ENCODE results near the gene SRP54. TPM values are rescaled to one million over a fixed set of nuclear protein-coding genes. Genes with fewer than 3 reads are reported as not detected.
A peak's percentile ranks its signal among the peaks of the same experiment; 100 is the strongest.
"Not testable (repeated sequence)": the region's sequence is repeated elsewhere in the genome, so short reads cannot be mapped to it uniquely, and the experiment has no call there.

The SRP54 gene
- total RNA-seq, 2 experiments from 2014 or later = 56.3 to 63.5 TPM

- peak overlapping the region; percentile 99 for H3K27ac Mint-ChIP-seq
- DNase-seq (no peak), ATAC-seq (no peak)
- CTCF ChIA-PET = interaction anchor here (0.8 to 2.2 kb wide), 7 partner anchors 12 to 371 kb away, joined by 3 to 13 read pairs (median 5); partner anchors contain the start of genes NFKBIA, PPP2R3C and PRORP
- H3K27me3 Mint-ChIP-seq = no peaks in the 10 kb centered on the region
- H3K36me3 Mint-ChIP-seq = peaks cover 4% of the 10 kb centered on the region
- H3K4me1 Mint-ChIP-seq = peaks cover 29% of the 10 kb centered on the region
- no peaks in the 10 kb centered on the region for H3K9me3 Mint-ChIP-seq (ENCODE audit: low read depth)
- peak overlapping the region; percentile 89 for H3K4me3 Mint-ChIP-seq
Observed at GRCh38 chr14:35044939-35045797, 62.4 kb downstream of the SRP54 start.

- H3K9me3 Mint-ChIP-seq (ENCODE audit: low read depth) = no peaks in the 10 kb centered on the region
- ATAC-seq = no peak
Observed at GRCh38 chr14:35045798-35046047, 62.9 kb downstream of the SRP54 start.

GRCh38 chr14:35046048-35046750 lies 63.4 kb downstream of the SRP54 start, which contains the start of gene FAM177A1:
Gene FAM177A1, plus strand, starts transcription at chr14:35046272. Its CDS starts 192 bp downstream, at chr14:35046464.
- Mint-ChIP-seq H3K27ac (peak within 1 kb of the TSS; percentile 99), H3K9me3 (ENCODE audit: low read depth) (no peaks in the 10 kb centered on the region), H3K4me1 (peaks cover 35% of the 10 kb centered on the region), H3K4me3 (peak within 1 kb of the TSS; percentile 89), H3K27me3 (no peaks in the 10 kb centered on the region), H3K36me3 (peaks cover 10% of the 10 kb centered on the region)
- ATAC-seq (peak; percentile 95), DNase-seq (peak; percentile 99)
- CTCF ChIA-PET = interaction anchor here (0.8 to 2.2 kb wide), 12 partner anchors 11 to 373 kb away, joined by 3 to 13 read pairs (median 3); partner anchors contain the start of genes NFKBIA, PPP2R3C, PRORP and SRP54

More at GRCh38 chr14:35045798-35046047, 62.9 kb downstream of the SRP54 start:
- Mint-ChIP-seq H3K4me3 (peak overlapping the region; percentile 89), H3K4me1 (peaks cover 34% of the 10 kb centered on the region), H3K27ac (peak overlapping the region; percentile 99), H3K36me3 (peaks cover 9% of the 10 kb centered on the region), H3K27me3 (no peaks in the 10 kb centered on the region)
- no peak for DNase-seq
- CTCF ChIA-PET = interaction anchor here (0.8 to 2.2 kb wide), 8 partner anchors 11 to 371 kb away, joined by 3 to 13 read pairs (median 4); partner anchors contain the start of genes NFKBIA, PPP2R3C, PRORP and SRP54

DNA sequence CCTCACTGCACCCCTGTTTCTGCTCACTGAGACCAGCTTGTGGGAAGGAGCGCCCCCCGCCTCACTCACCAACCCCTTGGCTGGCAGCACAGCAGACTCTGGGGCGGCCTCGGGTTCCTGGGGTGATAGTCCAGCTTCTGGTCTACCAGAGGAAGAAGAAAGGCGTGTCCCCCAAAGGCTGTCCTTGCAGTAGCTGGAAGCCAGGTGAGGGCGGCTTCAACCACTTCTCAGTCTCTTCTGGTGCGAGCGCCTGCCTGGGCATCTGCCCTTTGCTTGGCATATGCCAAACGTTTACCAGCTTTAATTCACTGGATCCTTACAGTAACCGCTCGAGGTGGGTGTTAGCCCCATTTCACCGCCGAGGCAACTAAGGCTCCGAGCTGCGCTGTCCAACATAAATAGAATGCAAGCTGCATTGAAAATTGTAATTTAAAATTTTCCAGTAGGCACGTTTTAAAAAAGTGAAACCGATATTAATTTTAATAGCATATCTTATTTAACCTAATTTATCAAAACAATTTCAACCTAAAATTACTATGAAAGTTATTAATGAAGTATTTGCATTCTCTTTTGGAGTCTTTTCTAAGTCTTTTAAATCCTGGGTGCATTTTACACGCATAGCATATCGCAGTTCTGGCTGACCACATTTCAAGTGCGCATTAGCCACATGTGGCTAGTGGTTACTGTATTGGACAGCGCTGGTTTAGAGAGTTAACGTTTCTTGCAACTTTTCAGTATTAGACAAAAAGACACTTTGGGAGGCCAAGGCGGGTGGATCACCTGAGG lies 64.2 kb downstream of the SRP54 start:
- peaks cover 10% of the 10 kb centered on the region for H3K36me3 Mint-ChIP-seq
- H3K27ac Mint-ChIP-seq = peak overlapping the region; percentile 99
- H3K27me3 Mint-ChIP-seq = no peaks in the 10 kb centered on the region
- ATAC-seq = peak; percentile 31
- DNase-seq = peak; percentile 76
- H3K4me1 Mint-ChIP-seq = peaks cover 35% of the 10 kb centered on the region
- CTCF ChIA-PET = interaction anchor here (0.7 to 2.2 kb wide), 11 partner anchors 18 to 374 kb away, joined by 3 to 13 read pairs (median 3); partner anchors contain the start of genes NFKBIA and SRP54
- H3K9me3 Mint-ChIP-seq (ENCODE audit: low read depth) = no peaks in the 10 kb centered on the region
- peak overlapping the region; percentile 89 for H3K4me3 Mint-ChIP-seq

GRCh38 chr14:35047976-35048513 lies 65.3 kb downstream of the SRP54 start:
- DNase-seq = no peak
- Mint-ChIP-seq H3K27me3 (no peaks in the 10 kb centered on the region), H3K4me3 (peak overlapping the region; percentile 89), H3K36me3 (peaks cover 10% of the 10 kb centered on the region), H3K9me3 (ENCODE audit: low read depth) (no peaks in the 10 kb centered on the region), H3K4me1 (peaks cover 35% of the 10 kb centered on the region), H3K27ac (peak overlapping the region; percentile 76)
- CTCF ChIA-PET = interaction anchor here (1.4 to 2.2 kb wide), 2 partner anchors 29 to 67 kb away, joined by 3 to 13 read pairs; no protein-coding TSS in a partner anchor
- no peak for ATAC-seq

- no peak overlapping the region for H3K27ac Mint-ChIP-seq
- H3K4me1 Mint-ChIP-seq = peaks cover 26% of the 10 kb centered on the region
- H3K36me3 Mint-ChIP-seq = peaks cover 14% of the 10 kb centered on the region
- H3K9me3 Mint-ChIP-seq (ENCODE audit: low read depth) = no peaks in the 10 kb centered on the region
- CTCF ChIA-PET = no interaction called here
- DNase-seq (no peak), ATAC-seq (no peak)
- H3K27me3 Mint-ChIP-seq = no peaks in the 10 kb centered on the region
- no peak overlapping the region for H3K4me3 Mint-ChIP-seq
Observed at GRCh38 chr14:35050652-35051051, 67.9 kb downstream of the SRP54 start.

GRCh38 chr14:35051796-35052195 lies 69.0 kb downstream of the SRP54 start:
- no peaks in the 10 kb centered on the region for H3K27me3 Mint-ChIP-seq
- no peak for ATAC-seq
- no peak overlapping the region for H3K4me3 Mint-ChIP-seq
- peaks cover 17% of the 10 kb centered on the region for H3K36me3 Mint-ChIP-seq
- peaks cover 27% of the 10 kb centered on the region for H3K4me1 Mint-ChIP-seq
- no peaks in the 10 kb centered on the region for H3K9me3 Mint-ChIP-seq (ENCODE audit: low read depth)
- DNase-seq = no peak
- H3K27ac Mint-ChIP-seq = no peak overlapping the region
- CTCF ChIA-PET = interaction anchor here (0.9 kb wide), 1 partner anchor 175 kb away, joined by 3 read pairs; no protein-coding TSS in a partner anchor

DNA sequence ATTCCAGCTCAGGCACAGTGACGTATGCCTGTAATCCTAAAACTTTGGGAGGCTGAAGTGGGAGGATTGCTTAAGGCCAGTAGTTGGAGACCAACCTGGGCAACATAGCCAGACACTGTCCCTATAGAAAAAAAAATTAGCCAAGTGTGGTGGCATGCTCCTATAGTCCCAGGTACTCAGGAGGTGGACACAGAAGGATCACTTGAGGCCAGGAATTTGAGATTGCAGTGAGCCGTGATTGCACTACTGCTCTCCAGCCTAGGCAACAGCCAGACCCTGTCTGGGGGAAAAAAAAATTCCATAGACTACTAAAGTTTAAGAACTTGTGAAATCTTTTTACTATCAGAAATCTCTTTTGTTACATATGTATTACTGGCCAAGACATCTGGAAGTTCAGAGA lies 69.8 kb downstream of the SRP54 start:
- Mint-ChIP-seq H3K4me1 (peaks cover 25% of the 10 kb centered on the region), H3K36me3 (peaks cover 18% of the 10 kb centered on the region), H3K9me3 (ENCODE audit: low read depth) (no peaks in the 10 kb centered on the region), H3K27me3 (no peaks in the 10 kb centered on the region), H3K27ac (no peak overlapping the region), H3K4me3 (no peak overlapping the region)
- ATAC-seq (no peak), DNase-seq (no peak)
- CTCF ChIA-PET = no interaction called here

- not testable (repeated sequence) for H3K27ac Mint-ChIP-seq; H3K4me3 Mint-ChIP-seq; ATAC-seq; DNase-seq; H3K9me3 Mint-ChIP-seq (ENCODE audit: low read depth); H3K27me3 Mint-ChIP-seq
- peaks cover 25% of the 10 kb centered on the region for H3K36me3 Mint-ChIP-seq
- peaks cover 12% of the 10 kb centered on the region for H3K4me1 Mint-ChIP-seq
- CTCF ChIA-PET = interaction anchor here (0.6 kb wide), 1 partner anchor 30 kb away, joined by 3 read pairs; no protein-coding TSS in a partner anchor
Observed at GRCh38 chr14:35061113-35061791, 78.5 kb downstream of the SRP54 start.

DNA sequence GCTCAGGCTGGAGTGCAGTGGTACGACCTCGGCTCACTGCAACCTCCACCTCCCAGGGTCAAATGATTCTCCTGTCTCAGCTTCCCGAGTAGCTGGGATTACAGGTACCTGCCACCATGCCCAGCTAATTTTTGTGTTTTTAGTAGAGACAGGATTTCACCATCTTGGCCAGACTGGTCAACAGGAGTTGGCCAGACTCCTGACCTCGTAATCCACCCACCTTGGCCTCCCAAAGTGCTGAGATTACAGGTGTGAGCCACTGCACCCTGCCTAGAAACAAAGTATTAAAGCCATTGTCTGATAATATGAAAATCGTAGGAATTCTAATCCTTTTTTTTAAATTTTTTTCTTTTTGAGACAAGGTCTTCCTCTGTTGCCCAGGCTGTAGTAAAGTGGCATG lies 82.9 kb downstream of the SRP54 start:
- H3K36me3 Mint-ChIP-seq = peaks cover 22% of the 10 kb centered on the region

DNA sequence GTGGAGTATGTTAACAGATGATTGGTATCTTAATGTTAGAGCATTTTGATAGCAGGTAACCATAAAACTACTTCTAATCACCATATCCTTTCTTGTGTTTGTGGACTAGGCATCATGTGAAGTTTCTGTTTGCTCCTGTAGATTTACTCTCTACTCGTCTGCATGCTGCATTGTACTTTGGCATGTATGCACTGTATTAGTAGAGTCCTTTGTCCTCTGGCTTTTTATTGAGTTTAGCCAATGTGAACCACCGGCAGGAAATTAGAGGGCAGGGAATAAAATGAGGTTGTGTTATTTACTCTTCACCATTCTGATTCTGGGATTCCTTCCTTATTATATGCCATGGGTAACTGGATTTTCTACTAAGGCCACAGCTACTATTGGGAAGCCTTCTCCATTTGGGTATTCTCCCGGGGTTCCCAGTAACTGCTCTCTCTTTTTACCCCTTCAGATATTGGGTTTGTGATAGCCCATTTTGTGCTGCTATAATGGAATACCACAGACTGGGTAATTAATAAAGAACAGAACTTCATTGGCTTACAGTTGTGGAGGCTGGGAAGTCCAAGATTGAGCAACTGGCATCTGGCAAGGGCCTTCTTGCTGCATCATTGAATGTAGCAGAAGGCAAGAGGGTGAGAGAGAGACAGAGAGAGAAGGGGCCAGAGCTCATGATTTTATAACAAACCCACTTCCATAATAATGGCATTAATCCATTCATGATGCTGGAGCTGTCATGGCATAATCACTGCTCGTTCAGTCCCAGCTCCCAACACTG lies 85.6 kb downstream of the SRP54 start:
- no peak overlapping the region for H3K4me3 Mint-ChIP-seq
- H3K9me3 Mint-ChIP-seq (ENCODE audit: low read depth) = no peaks in the 10 kb centered on the region
- H3K27ac Mint-ChIP-seq = no peak overlapping the region
- peaks cover 30% of the 10 kb centered on the region for H3K36me3 Mint-ChIP-seq
- ATAC-seq (no peak), DNase-seq (no peak)
- CTCF ChIA-PET = no interaction called here
- H3K4me1 Mint-ChIP-seq = no peaks in the 10 kb centered on the region
- H3K27me3 Mint-ChIP-seq = no peaks in the 10 kb centered on the region

More for the DNA sequence above, 82.9 kb downstream of the SRP54 start:
- not testable (repeated sequence) for H3K4me1 Mint-ChIP-seq; H3K9me3 Mint-ChIP-seq (ENCODE audit: low read depth); ATAC-seq; H3K27me3 Mint-ChIP-seq; H3K27ac Mint-ChIP-seq; H3K4me3 Mint-ChIP-seq; DNase-seq
- CTCF ChIA-PET = interaction anchor here (1.0 kb wide), 1 partner anchor 19 kb away, joined by 3 read pairs; the partner anchor contains the start of gene FAM177A1

Data from activated CD8-positive, alpha-beta memory T cell treated with anti-CD3 and anti-CD28 coated beads, Interleukin-2, amount 10 ng/mL, durations not matched to agents 7 days and 5 days (primary cell).